GM19099 (cell line): ENCODE results near the gene DIP2C.

Source experiments
- POLR2A ChIP-seq: IDR thresholded peaks from 3 replicates; pipeline ENCODE4 v1.6.1; 2011; ENCODE audit warnings: low read depth; ENCODE audit not compliant: insufficient read length; ENCODE audit errors: extremely low read depth

DIP2C gene

GRCh38 chr10:642186-642890, 47.1 kb downstream of the DIP2C start:
- no peak for TF ChIP-seq POLR2A

DNA sequence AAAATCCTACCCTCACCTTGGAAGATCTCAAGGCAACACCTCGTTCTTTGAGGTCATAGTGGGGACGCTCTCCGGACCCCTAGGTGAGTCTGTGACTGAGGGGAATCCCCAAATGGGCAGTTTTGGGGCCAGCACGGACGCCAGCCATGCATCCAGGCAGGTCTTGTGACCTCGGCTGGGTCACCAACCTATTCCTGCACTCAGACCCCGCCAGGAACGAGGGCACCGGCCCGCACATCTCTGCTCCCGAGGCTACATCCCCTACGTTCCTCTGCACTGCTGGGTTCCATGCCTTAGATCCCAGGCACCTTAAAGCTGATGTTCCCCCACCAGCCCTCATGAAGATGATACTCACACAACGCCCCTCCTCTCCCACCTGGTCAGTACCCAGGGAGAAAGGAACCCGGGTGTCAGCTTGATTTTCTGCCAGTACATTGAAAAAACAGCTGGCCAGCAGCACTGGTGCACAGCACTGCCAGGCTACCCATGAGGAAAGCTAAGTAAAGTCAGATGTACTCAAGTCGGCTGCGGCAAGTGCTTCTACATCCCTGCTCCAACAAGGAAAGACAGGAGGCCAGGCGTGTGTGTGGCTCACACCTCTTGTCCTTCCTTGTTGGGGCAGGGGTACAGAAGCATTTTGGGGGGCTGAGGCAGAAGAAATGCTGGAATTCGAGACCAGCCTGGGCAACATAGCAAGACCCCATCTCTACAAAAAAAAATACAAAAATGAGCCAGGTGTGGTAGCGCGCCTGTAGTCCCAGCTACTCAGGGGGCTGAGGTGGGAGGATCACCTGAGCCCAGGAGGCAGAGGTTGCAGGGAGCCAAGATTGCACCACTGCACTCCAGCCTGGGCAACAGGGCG, 48.1 kb downstream of the DIP2C start:
- TF ChIP-seq POLR2A: no peak

DNA sequence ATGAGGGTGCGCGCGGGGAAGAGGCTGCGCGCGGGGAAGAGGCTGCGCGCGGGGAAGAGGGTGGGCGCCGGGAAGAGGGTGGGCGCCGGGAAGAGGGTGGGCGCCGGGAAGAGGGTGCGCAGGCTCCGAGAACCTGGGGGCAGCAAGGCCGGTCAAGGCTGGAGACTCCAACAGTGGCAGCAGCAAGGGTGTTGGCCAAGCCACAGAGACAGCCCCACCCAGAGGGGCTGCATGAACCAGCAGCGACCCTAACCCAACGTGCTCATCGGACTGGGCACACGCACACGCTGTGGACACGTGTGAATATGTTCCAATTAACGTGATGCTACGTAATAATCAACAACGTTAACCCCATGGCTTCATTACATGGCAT, 48.8 kb downstream of the DIP2C start:
- no peak for TF ChIP-seq POLR2A

- no peak for TF ChIP-seq POLR2A
Measured at GRCh38 chr10:639751-640672, 49.5 kb downstream of the DIP2C start.

- TF ChIP-seq POLR2A: no peak
Measured at GRCh38 chr10:639001-639750, 50.3 kb downstream of the DIP2C start.

DNA sequence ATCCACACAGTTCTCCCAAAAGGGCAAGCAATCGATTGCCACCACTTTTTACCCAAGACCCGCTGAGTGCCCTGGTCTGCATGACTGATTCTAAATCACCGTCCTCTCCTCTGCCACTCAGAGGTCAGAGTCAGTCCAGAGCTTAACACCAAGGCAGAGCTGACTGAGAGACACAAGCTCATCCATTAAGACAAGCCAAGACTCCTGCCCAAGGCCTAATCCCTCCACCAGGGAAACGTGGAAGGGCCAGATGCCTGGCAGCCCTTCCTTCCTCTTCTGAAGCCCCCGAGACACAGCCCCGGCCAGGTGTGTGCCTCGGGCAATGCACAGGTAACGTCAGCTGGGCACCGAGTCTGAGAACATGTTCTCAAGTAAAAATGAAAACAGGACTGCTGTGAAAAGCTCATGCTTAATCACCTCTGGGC, 51.7 kb downstream of the DIP2C start:
- no peak for TF ChIP-seq POLR2A

DNA sequence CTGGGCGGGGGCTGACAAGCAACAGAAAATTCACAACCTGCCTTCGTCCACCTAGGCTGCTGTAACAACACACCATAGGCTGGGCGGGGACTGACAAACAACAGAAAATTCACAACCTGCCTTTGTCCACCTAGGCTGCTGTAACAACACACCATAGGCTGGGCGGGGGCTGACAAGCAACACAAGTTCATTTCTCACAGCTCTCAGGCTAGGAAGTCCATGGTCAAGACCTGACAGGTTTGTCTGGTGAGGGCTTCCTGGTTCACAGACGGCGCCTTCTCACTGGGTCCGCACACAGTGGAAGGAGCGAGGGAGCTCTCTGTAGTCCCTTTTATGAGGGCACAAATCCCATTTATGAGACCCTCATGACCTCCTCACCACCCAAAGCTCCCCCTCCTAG, 52.2 kb downstream of the DIP2C start:
- TF ChIP-seq POLR2A: no peak

DNA sequence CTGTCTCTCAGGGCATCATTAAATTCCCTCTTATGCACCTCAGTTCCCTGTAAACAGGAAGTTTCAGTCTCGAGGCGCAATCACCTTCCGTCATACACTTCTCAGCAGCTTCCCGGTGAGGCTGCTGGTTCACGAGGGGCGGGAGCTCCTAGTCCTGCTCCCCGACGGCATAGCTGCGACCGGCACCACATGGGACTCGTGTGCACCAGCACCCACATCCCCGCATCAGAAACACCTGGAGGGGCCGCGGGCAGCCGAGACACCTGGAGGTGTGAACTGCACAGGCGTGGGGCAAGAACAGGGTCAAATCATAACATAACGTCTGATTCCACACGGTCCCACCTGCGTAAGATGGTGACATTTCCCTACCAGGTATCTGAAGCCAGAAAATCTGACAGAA, 52.7 kb downstream of the DIP2C start:
- no peak for TF ChIP-seq POLR2A

DNA sequence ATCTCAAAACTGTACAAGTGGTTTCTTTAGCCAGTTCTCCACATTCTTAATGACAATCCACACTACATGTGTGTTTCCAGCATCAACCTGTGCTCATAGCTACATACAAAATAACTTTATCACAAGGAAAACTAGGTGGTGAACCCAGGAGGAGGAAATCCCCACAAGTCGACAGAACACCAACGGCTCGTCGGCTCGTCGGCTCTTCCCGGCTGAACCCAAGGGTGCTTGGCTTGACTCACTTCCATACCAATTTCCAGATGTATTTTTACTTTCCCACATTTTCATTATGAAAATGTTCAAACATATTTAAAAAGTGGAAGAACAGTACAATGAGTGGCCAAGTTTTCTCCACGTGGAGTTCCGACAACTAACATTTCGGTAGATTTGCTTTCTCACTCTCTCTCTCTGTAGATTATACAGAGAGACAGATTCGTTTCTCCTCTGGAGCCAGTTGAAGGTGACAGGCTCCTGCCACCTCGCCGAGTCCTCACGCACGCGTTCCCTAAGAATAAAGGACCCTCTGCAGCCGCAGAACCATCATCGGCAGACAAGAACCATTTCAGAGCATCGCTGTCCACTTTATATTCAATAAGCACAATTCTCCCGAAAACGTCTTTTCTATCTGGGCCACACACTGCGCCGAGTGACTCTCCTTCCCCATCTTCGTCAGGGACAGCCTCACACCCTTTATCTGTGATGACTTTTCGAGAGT, 53.3 kb downstream of the DIP2C start:
- no peak for TF ChIP-seq POLR2A

DNA sequence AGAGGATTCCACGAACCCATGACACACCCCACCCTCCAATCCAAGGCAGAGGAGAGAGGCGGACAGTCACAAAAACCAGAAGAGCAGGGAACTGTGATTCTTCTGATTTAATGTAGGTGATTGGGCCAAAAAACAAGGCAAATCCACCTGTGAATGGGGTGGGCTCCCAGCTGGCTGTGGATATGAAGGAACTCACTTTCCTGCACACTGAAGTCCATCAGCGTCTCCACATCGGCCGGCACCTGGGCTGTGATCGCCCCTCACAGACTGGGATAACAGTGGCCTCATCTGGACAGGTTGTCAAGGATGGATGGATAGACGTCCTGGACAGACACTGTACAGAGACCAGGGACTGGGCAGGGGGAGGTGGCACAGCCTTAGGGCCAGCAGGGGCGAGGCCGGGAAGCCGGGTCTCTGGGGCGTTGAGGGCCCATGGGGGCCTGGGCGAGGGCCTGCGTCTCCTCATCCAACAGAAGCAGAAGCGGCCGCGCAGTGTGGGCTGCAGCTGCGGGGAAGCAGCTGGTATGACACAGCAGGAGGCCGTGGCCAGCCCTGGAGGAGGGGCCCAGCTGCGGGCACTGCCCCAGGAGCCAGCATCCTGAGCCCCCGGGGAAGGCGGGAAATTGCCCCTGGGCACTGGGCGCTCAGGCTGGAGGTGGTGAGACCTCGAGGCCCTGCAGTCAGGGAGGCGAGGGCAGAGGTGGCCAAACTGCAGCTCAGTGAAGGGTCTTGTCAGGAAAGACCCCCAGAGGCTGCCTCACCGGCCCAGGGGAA, 54.2 kb downstream of the DIP2C start:
- no peak for TF ChIP-seq POLR2A

DNA sequence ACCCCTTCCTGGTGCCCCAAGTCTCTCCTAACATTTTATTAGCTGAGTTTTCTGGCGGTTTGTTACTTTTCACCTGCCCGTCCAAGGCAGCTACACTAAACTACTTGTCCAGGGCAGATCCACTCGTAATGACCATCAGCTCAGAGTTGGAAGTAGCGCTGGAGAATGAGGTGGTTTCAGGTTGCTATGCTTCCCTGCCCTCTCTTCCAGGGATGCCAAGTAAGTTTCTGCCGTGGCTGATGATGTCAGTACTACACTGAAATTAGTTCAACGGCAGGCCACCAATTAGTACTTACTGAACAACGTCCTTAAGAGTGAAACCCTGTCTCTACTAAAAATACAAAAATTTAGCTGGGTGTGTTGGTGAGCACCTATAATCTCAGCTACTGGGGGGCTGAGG, 55.2 kb downstream of the DIP2C start:
- no peak for TF ChIP-seq POLR2A

- TF ChIP-seq POLR2A: no peak
Measured at GRCh38 chr10:633279-634245, 55.9 kb downstream of the DIP2C start.

GRCh38 chr10:631266-631665, 58.2 kb downstream of the DIP2C start:
- TF ChIP-seq POLR2A: no peak
